H1 (cell line): ENCODE measurements around the gene SORCS3. TPM values are rescaled to one million over a fixed set of nuclear protein-coding genes. Genes with fewer than 3 reads are reported as not detected.

Source experiments
- CTCF ChIA-PET: fragments of 300-600 bp; sonication (Branson Sonifier 250); formaldehyde crosslinking; loops from one replicate; lab custom pipeline; 2021; ENCODE audit not compliant: partially characterized antibody; lab: Charles Lee
- POLR2A ChIA-PET: fragments of 300-600 bp; sonication (Branson Sonifier 250); formaldehyde crosslinking; loops from one replicate; lab custom pipeline; 2021; ENCODE audit warnings: inconsistent platforms; ENCODE audit not compliant: partially characterized antibody; lab: Charles Lee
- DNase-seq, 2 experiments: peaks; one replicate each; pipeline versions ENCODE4 v3.0.0 to v3.0.0-alpha.2; 2010 to 2022; ENCODE audit warnings: low spot score in 2 of 2, low read depth in 1 of 2, mixed read lengths in 1 of 2
- FAIRE-seq: peaks from 2 replicates; lab custom pipeline; 2011; peaks lifted over from hg19 to GRCh38; lab: Jason Lieb, UNC
- H2AFZ ChIP-seq: 2 replicates; pipeline ENCODE4 v1.8.1; 2012; ENCODE audit warnings: low read length, inconsistent platforms
- H2AK5ac ChIP-seq: 2 replicates; pipeline ENCODE4 v1.6.1; 2013; ENCODE audit warnings: low read depth, low read length
- H2BK120ac ChIP-seq: replicated peaks from 2 replicates; pipeline ENCODE3; 2013; ENCODE audit warnings: low read depth, low read length, inconsistent platforms
- H2BK12ac ChIP-seq: 2 replicates; pipeline ENCODE4 v1.6.1; 2013; ENCODE audit warnings: low read depth, low read length
- H2BK15ac ChIP-seq: 2 replicates; pipeline ENCODE4 v1.6.1; 2013; ENCODE audit warnings: low read length
- H2BK20ac ChIP-seq: 2 replicates; pipeline ENCODE4 v1.6.1; 2013; ENCODE audit warnings: low read length
- H2BK5ac ChIP-seq: 2 replicates; pipeline ENCODE4 v1.6.1; 2013; ENCODE audit warnings: low read depth, low read length
- H3K14ac ChIP-seq: 2 replicates; pipeline ENCODE4 v1.6.1; 2013; ENCODE audit warnings: inconsistent platforms; ENCODE audit not compliant: insufficient read length
- H3K18ac ChIP-seq: 2 replicates; pipeline ENCODE4 v1.6.1; 2013; ENCODE audit warnings: low read length; ENCODE audit errors: extremely low read depth
- H3K23ac ChIP-seq: 2 replicates; pipeline ENCODE4 v1.6.1; 2013; ENCODE audit warnings: inconsistent platforms; ENCODE audit not compliant: insufficient read length
- H3K23me2 ChIP-seq: 2 replicates; pipeline ENCODE4 v1.6.1; 2013; ENCODE audit warnings: low read depth, low read length
- H3K27ac ChIP-seq: 2 replicates; pipeline ENCODE4 v1.6.1; 2011; ENCODE audit warnings: low read depth, low read length, inconsistent platforms
- H3K27me3 ChIP-seq, 4 experiments: replicated peaks in 1 of 4; 1 replicate in 1 of 4; 2 replicates in 3 of 4; pipeline versions ENCODE4 v1.6.1 to v1.8.1; 2011 to 2013; ENCODE audit warnings: low read length in 3 of 4, mild to moderate bottlenecking in 3 of 4, inconsistent platforms in 2 of 4, mixed read lengths in 2 of 4, moderate library complexity in 1 of 4; ENCODE audit not compliant: control insufficient read depth in 3 of 4, insufficient read depth in 3 of 4; ENCODE audit errors: extremely low read depth in 1 of 4
- H3K36me3 ChIP-seq, 4 experiments: 2 replicates each; pipeline versions ENCODE4 v1.6.1 to v1.8.1; 2011 to 2013; ENCODE audit warnings: mild to moderate bottlenecking in 4 of 4, low read length in 3 of 4, moderate library complexity in 2 of 4, control low read depth in 1 of 4, inconsistent platforms in 1 of 4; ENCODE audit not compliant: insufficient read depth in 4 of 4, control insufficient read depth in 2 of 4
- H3K4ac ChIP-seq: replicated peaks from 2 replicates; pipeline ENCODE3; 2013; ENCODE audit warnings: low read length, low read depth, mixed read lengths, inconsistent platforms; ENCODE audit not compliant: insufficient read length
- H3K4me1 ChIP-seq, 4 experiments: replicated peaks in 1 of 4; 1 replicate in 1 of 4; 2 replicates in 3 of 4; pipeline versions ENCODE4 v1.6.1 to v1.8.1; 2011 to 2013; ENCODE audit warnings: low read length in 3 of 4, inconsistent platforms in 2 of 4, mixed read lengths in 1 of 4; ENCODE audit not compliant: insufficient read depth in 4 of 4, control insufficient read depth in 3 of 4
- H3K4me2 ChIP-seq, 2 experiments: 2 replicates each; pipeline versions ENCODE4 v1.6.1 to v1.8.1; 2011 to 2013; ENCODE audit warnings: low read depth in 2 of 2, low read length in 2 of 2, control low read depth in 1 of 2, inconsistent platforms in 1 of 2, mild to moderate bottlenecking in 1 of 2; ENCODE audit not compliant: insufficient read depth in 1 of 2
- H3K4me3 ChIP-seq, 4 experiments: fragments of 200-600, 300-600 bp in 1 of 4; sonication (generic), shearing (Covaris generic), sonication (Bioruptor Twin) in 1 of 4; 2 replicates each; pipeline versions ENCODE4 v1.5.1 to v1.8.1; 2011 to 2016; ENCODE audit warnings: low read length in 4 of 4, low read depth in 3 of 4, control low read depth in 2 of 4, inconsistent platforms in 2 of 4, mild to moderate bottlenecking in 2 of 4, mixed read lengths in 1 of 4, moderate library complexity in 1 of 4; ENCODE audit not compliant: insufficient read depth in 2 of 4; ENCODE audit errors: extremely low read depth in 1 of 4
- H3K56ac ChIP-seq: replicated peaks from 2 replicates; pipeline ENCODE3; 2013; ENCODE audit warnings: low read depth, mild to moderate bottlenecking, mixed read lengths, low read length, inconsistent platforms; ENCODE audit not compliant: insufficient read length
- H3K79me1 ChIP-seq: 2 replicates; pipeline ENCODE4 v1.6.1; 2013; ENCODE audit warnings: low read depth, low read length, control low read depth
- H3K79me2 ChIP-seq, 2 experiments: 2 replicates each; pipeline versions ENCODE4 v1.6.1 to v1.8.1; 2012 to 2013; ENCODE audit warnings: low read length in 2 of 2, mild to moderate bottlenecking in 2 of 2, inconsistent platforms in 1 of 2; ENCODE audit not compliant: insufficient read depth in 2 of 2, control insufficient read depth in 1 of 2
- H3K9ac ChIP-seq, 4 experiments: replicated peaks in 1 of 4; 1 replicate in 1 of 4; 2 replicates in 3 of 4; pipeline versions ENCODE4 v1.6.1 to v1.8.1; 2011 to 2013; ENCODE audit warnings: low read depth in 3 of 4, low read length in 3 of 4, control low read depth in 2 of 4, mild to moderate bottlenecking in 2 of 4, moderate library complexity in 2 of 4, inconsistent platforms in 1 of 4; ENCODE audit errors: extremely low read depth in 1 of 4
- H3K9me3 ChIP-seq, 2 experiments: 2 replicates each; pipeline versions ENCODE4 v1.6.1 to v1.8.1; 2012 to 2013; ENCODE audit warnings: mild to moderate bottlenecking in 2 of 2, moderate library complexity in 2 of 2, control low read depth in 1 of 2, inconsistent platforms in 1 of 2, low read depth in 1 of 2, low read length in 1 of 2, mixed read lengths in 1 of 2; ENCODE audit not compliant: insufficient read depth in 2 of 2
- H4K20me1 ChIP-seq, 2 experiments: replicated peaks in 1 of 2; 2 replicates each; pipeline versions ENCODE3 to v1.8.1; 2011 to 2013; ENCODE audit warnings: inconsistent platforms in 2 of 2, low read length in 2 of 2, mild to moderate bottlenecking in 1 of 2; ENCODE audit not compliant: insufficient read depth in 2 of 2, control insufficient read depth in 1 of 2
- H4K5ac ChIP-seq: 2 replicates; pipeline ENCODE4 v1.6.1; 2013; ENCODE audit warnings: low read length, low read depth, mixed read lengths, inconsistent platforms; ENCODE audit not compliant: insufficient read length
- H4K8ac ChIP-seq: 2 replicates; pipeline ENCODE4 v1.8.0; 2013; ENCODE audit warnings: mild to moderate bottlenecking, moderate library complexity, low read length, inconsistent platforms; ENCODE audit not compliant: insufficient read depth; ENCODE audit errors: extremely low read depth
- H4K91ac ChIP-seq: replicated peaks from 2 replicates; pipeline ENCODE3; 2013; ENCODE audit warnings: low read length, mixed read lengths, inconsistent platforms; ENCODE audit not compliant: insufficient read length
- KDM1A ChIP-seq: fragments of 200-600, 300-600 bp; sonication (generic); IDR thresholded peaks from 2 replicates; pipeline ENCODE4 v1.7.1; 2016; ENCODE audit warnings: mild to moderate bottlenecking, low read length, borderline replicate concordance
- RAD21 ChIP-seq, 2 experiments: IDR thresholded peaks in 1 of 2; conservative IDR thresholded peaks in 1 of 2; 2 replicates each; pipeline ENCODE4 v1.6.1; 2011; ENCODE audit warnings: low read depth in 2 of 2, low read length in 2 of 2, improper control_type of control experiment in 1 of 2, inconsistent platforms in 1 of 2, mild to moderate bottlenecking in 1 of 2, moderate library complexity in 1 of 2
- RNF2 ChIP-seq: fragments of 200-900, 300-1000 bp; sonication (generic); IDR thresholded peaks from 2 replicates; pipeline ENCODE4 v1.7.1; 2016; ENCODE audit warnings: borderline replicate concordance, low read depth, mild to moderate bottlenecking, antibody characterized with exemption, low read length; ENCODE audit not compliant: poor library complexity, severe bottlenecking; ENCODE audit errors: missing control alignments
- WGBS, 2 experiments: shearing (Covaris generic) in 1 of 2; methylation state at CpG; one replicate each; pipeline versions ENCODE4 v1.1.6 to v1.1.7; 2013 to 2015; ENCODE audit warnings: low lambda C conversion rate in 2 of 2, mixed read lengths in 2 of 2, inconsistent platforms in 1 of 2, low coverage in 1 of 2, missing lambda C conversion rate in 1 of 2; ENCODE audit not compliant: insufficient replicate concordance in 2 of 2, insufficient coverage in 1 of 2, insufficient read length in 1 of 2; ENCODE audit errors: extremely low coverage in 1 of 2, missing lambda C conversion rate in 1 of 2; 5-methylcytosine and 5-hydroxymethylcytosine counted together
- polyA plus RNA-seq, 7 experiments: library from polyadenylated mRNA; depleted of rRNA in 3 of 7; stranded (reverse) in 5 of 7; unstranded in 2 of 7; fragments of >200 nt in 5 of 7; fragments of 200-250 nt in 2 of 7; gene quantifications; 1 replicate in 5 of 7; 2 replicates in 1 of 7; 4 replicates in 1 of 7; pipeline versions ENCODE4 v1.2.1 to v1.2.3, GENCODE V29; 2011 to 2013; ENCODE audit warnings: missing spikeins in 2 of 7, mixed read lengths in 2 of 7
- total RNA-seq: library from RNA; stranded (reverse); fragmentation: NEBNext Ultra II Directional; extraction: Animal tissue kit (Norgen Biotek cat#: 25700); gene quantifications from 2 replicates; pipeline ENCODE4 v1.2.1, GENCODE V29; 2021
- TF ChIP-seq, protein P1 (sequence below), 3 experiments: IDR thresholded peaks; 1 replicate in 2 of 3; 2 replicates in 1 of 3; pipeline versions ENCODE4 v1.5.1 to v1.6.1; 2011; ENCODE audit warnings: low read length in 3 of 3, mild to moderate bottlenecking in 3 of 3, inconsistent platforms in 2 of 3, low read depth in 1 of 3, moderate library complexity in 1 of 3; ENCODE audit not compliant: insufficient read depth in 1 of 3; ENCODE audit errors: control extremely low read depth in 1 of 3

SORCS3 gene
- total and polyA plus RNA-seq, 2 of the 8 experiments (the other 6 are each of a cell fraction or from before 2014, with no cell fraction given) = 0.26 to 0.88 TPM

- Histone ChIP-seq H3K56ac (no peak overlapping the region), H2BK5ac (no peak overlapping the region), H4K91ac (no peak overlapping the region), H4K5ac (no peak overlapping the region), H3K4me3 (no peak overlapping the region), H3K79me1 (no peaks in the 10 kb centered on the region), H3K36me3 (peaks cover 0 to 2% (median 0%) of the 10 kb centered on the region in 4 experiments; a peak in 1 of 8 replicates), H4K8ac (no peak overlapping the region), H3K4me2 (no peak overlapping the region), H4K20me1 (no peaks in the 10 kb centered on the region), H3K79me2 (no peaks in the 10 kb centered on the region), H2BK12ac (no peak overlapping the region), H3K4me1 (no peaks in the 10 kb centered on the region), H2BK20ac (no peak overlapping the region), H3K9ac (no peak overlapping the region), H3K23ac (no peak overlapping the region), H3K27me3 (no peaks in the 10 kb centered on the region), H3K23me2 (no peaks in the 10 kb centered on the region), H3K27ac (no peak overlapping the region), H2AFZ (no peak overlapping the region), H2AK5ac (no peak overlapping the region), H3K18ac (no peak overlapping the region), H2BK120ac (no peak overlapping the region), H2BK15ac (no peak overlapping the region), H3K4ac (no peak overlapping the region), H3K14ac (no peak overlapping the region), H3K9me3 (peaks cover under 1 to 14% of the 10 kb centered on the region in 2 experiments; a peak in 1 of 4 replicates)
- FAIRE-seq (peak; percentile 69), DNase-seq (peak in 1 of 2 experiments; percentile 82)
- POLR2A ChIA-PET = no interaction called here
- CTCF ChIA-PET = interaction anchor here (0.6 to 6.0 kb wide), 25 partner anchors 8 to 322 kb away, joined by 3 to 78 read pairs (median 4); partner anchors contain the start of gene ITPRIP
- TF ChIP-seq RAD21 (IDR thresholded peaks at IDR 0.05 in 1 of 2, conservative IDR thresholded peaks at IDR 0.05 in 1 of 2; ENCODE audit: low read depth in 2 of 2, low read length in 2 of 2) (peak; percentile 56 to 71), RNF2 (no peak), KDM1A (peak; percentile 55; the same call in 1 of the 2 replicates)
- TF ChIP-seq, protein P1, sequence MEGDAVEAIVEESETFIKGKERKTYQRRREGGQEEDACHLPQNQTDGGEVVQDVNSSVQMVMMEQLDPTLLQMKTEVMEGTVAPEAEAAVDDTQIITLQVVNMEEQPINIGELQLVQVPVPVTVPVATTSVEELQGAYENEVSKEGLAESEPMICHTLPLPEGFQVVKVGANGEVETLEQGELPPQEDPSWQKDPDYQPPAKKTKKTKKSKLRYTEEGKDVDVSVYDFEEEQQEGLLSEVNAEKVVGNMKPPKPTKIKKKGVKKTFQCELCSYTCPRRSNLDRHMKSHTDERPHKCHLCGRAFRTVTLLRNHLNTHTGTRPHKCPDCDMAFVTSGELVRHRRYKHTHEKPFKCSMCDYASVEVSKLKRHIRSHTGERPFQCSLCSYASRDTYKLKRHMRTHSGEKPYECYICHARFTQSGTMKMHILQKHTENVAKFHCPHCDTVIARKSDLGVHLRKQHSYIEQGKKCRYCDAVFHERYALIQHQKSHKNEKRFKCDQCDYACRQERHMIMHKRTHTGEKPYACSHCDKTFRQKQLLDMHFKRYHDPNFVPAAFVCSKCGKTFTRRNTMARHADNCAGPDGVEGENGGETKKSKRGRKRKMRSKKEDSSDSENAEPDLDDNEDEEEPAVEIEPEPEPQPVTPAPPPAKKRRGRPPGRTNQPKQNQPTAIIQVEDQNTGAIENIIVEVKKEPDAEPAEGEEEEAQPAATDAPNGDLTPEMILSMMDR (IDR thresholded peaks at IDR 0.05; ENCODE audit: control extremely low read depth in 1 of 3, insufficient read depth in 1 of 3, low read depth in 1 of 3, low read length in 3 of 3) = peak; percentile 49 to 71 (median 66)
- 82% methylated on average over 6 of the region's 6 CpGs; no CpG with 5 or more reads in 1 of the 2 experiments for WGBS, 2 experiments
These were observed 26.8 kb upstream of the SORCS3 start for GRCh38 chr10:104614245-104614831.
